ENCODE measurements around the gene BCL10. TPM values are rescaled to one million over a fixed set of nuclear protein-coding genes. Genes with fewer than 3 reads are reported as not detected.

The BCL10 gene
- polyA plus RNA-seq, 1 of the 3 experiments (the other 2 are of a cell fraction): 5.8 TPM

GRCh38 chr1:85277802-85278201 is 1.4 kb upstream of the BCL10 start:
- Histone ChIP-seq H3K36me3 (replicated peaks in 1 of 2; ENCODE audit: control insufficient read depth in 1 of 2, insufficient read depth in 2 of 2, low read length in 1 of 2) (peaks cover 0 to 10% of the 10 kb centered on the region in 2 experiments), H3K4me3 (ENCODE audit: low read depth in 2 of 2, low read length in 1 of 2) (no peak overlapping the region), H2AFZ (ENCODE audit: low read depth) (no peak overlapping the region), H3K27ac (ENCODE audit: low read depth in 2 of 2, low read length in 1 of 2) (peak overlapping the region in 1 of 2 experiments; percentile 91; a peak in 2 of 4 replicates), H3K27me3 (ENCODE audit: insufficient read depth) (no peaks in the 10 kb centered on the region), H4K20me1 (ENCODE audit: insufficient read depth) (peaks cover 22% of the 10 kb centered on the region), H3K9ac (no peak overlapping the region), H3K4me2 (no peak overlapping the region), H3K4me1 (ENCODE audit: control insufficient read depth in 1 of 2, insufficient read depth in 2 of 2, low read depth in 1 of 2, low read length in 1 of 2) (peaks cover 22 to 28% of the 10 kb centered on the region in 2 experiments), H3K79me2 (ENCODE audit: insufficient read depth) (peaks cover 35% of the 10 kb centered on the region), H3F3A (replicated peaks; ENCODE audit: insufficient read depth) (peaks cover 32% of the 10 kb centered on the region), H3K9me3 (no peaks in the 10 kb centered on the region), H3K9me2 (no peaks in the 10 kb centered on the region)
- DNase-seq: no peak
- ChIA-PET CTCF (interaction anchor here (0.8 to 2.9 kb wide), 3 partner anchors 20 to 333 kb away, joined by 3 to 14 read pairs (median 5); no protein-coding TSS in a partner anchor), POLR2A (no interaction called here)
- no peak for TF ChIP-seq IRF3 (IDR thresholded peaks at IDR 0.05; ENCODE audit: low read depth, low read length)
- TF ChIP-seq YY1 (IDR thresholded peaks at IDR 0.05; ENCODE audit: low read depth): no peak
- TF ChIP-seq RFX5 (IDR thresholded peaks at IDR 0.05; ENCODE audit: low read length): no peak
- no peak for TF ChIP-seq FOXJ3 (CRISPR knock-in tag; IDR thresholded peaks at IDR 0.05)
- no peak for TF ChIP-seq GABPA (IDR thresholded peaks at IDR 0.05; ENCODE audit: low read depth)
- TF ChIP-seq MEF2A (IDR thresholded peaks at IDR 0.05; ENCODE audit: borderline replicate concordance, low read depth): no peak
- TF ChIP-seq CTCF (IDR thresholded peaks at IDR 0.05): no peak
- TF ChIP-seq MXI1 (IDR thresholded peaks at IDR 0.05; ENCODE audit: low read depth, low read length): no peak
- no peak for TF ChIP-seq TEAD4 (IDR thresholded peaks at IDR 0.05; ENCODE audit: borderline replicate concordance, insufficient read depth)
- no peak for TF ChIP-seq JUND (IDR thresholded peaks at IDR 0.05)
- no peak for TF ChIP-seq NRF1 (IDR thresholded peaks at IDR 0.05; ENCODE audit: low read depth, low read length)
- no peak for TF ChIP-seq GATA2 (CRISPR knock-in tag; IDR thresholded peaks at IDR 0.05)
- TF ChIP-seq PBX3 (IDR thresholded peaks at IDR 0.05): no peak
- TF ChIP-seq REST (IDR thresholded peaks at IDR 0.05; ENCODE audit: low read depth, low read length): no peak
- TF ChIP-seq USF1 (IDR thresholded peaks at IDR 0.05; ENCODE audit: borderline replicate concordance, low read depth): no peak
- TF ChIP-seq RAD21 (IDR thresholded peaks at IDR 0.05; ENCODE audit: low read length): no peak
- TF ChIP-seq MAX (IDR thresholded peaks at IDR 0.05; ENCODE audit: low read depth): no peak
- WGBS (ENCODE audit: low lambda C conversion rate): 96% methylated on average over 4 of the region's 4 CpGs

All from SK-N-SH (cell line).